ENCODE data around the gene RERE.
"Not testable (repeated sequence)": the region's sequence is repeated elsewhere in the genome, so short reads cannot be mapped to it uniquely, and the experiment has no call there.

Gene RERE

DNA sequence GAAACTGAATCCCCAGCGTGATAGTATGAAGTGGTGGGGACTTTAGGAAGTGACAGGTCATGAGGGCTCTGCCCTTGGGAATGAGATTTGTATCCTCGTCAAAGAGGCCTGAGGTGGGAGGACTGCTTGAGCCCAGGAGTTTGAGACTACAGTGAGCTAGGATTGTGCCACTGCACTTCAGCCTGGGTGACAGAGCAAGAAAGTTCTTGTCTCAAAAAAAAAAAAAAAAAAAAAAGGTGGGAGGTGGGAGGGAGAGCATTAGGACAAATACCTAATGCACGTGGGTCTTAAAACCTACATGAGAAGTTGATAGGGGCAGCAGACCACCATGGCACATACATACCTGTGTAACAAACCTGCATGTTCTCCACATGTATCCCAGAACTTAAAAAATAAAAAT is 24.0 kb upstream of the RERE start:
- no peak for DNase-seq (ENCODE audit: low spot score)

DNA sequence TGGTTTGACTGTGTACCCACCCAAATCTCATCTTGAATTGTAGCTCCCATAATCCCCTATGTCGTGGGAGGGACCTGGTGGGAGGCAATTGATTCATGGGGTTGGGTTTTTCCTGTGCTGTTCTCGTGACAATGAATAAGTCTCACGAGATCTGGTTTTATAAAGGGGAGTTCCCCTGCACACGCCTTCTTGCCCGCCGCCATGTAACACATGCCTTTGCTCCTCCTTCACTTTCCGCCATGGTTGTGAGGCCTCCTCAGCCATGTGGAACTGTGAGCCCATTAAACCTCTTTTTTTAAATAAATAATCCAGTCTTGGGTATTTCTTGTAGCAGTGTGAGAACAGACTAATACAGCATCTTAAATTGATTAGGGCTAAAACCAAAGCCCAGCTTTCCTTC is 22.6 kb upstream of the RERE start:
- DNase-seq (ENCODE audit: low spot score), result no peak

DNA sequence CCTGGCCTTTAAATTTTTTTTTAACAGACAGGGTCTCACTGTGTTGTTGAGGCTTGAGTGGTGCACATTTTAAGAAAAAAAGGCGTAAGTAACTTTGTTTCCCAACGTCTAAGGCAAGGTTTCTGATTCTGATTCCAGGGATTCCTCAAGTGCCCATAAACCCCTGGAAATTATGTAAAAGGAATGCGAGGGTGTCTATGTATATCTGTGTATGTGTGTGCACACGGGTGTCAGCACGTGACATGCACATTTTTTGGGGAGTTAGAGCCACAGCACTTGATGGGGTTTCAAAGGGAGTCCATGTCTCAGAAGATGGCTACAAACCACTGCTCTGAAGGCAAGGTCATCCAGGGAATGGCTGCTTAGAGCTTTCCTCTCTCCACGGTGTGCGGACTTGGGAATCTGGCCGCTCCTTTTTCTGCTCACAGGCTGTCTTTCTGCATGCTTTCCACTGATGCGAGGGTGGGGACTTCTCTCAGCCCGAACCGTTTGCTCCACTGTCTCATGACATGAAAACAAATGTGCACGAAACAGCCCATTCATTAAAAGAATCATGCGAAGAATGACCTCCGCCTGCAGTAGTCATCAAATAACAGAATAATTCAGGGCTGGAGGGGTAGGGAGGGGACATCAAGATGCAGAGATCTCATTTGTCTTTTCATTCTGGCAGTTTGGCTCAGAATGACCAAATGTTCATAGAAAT is 18.7 kb upstream of the RERE start:
- DNase-seq (ENCODE audit: low spot score), result peak; percentile 80

DNA sequence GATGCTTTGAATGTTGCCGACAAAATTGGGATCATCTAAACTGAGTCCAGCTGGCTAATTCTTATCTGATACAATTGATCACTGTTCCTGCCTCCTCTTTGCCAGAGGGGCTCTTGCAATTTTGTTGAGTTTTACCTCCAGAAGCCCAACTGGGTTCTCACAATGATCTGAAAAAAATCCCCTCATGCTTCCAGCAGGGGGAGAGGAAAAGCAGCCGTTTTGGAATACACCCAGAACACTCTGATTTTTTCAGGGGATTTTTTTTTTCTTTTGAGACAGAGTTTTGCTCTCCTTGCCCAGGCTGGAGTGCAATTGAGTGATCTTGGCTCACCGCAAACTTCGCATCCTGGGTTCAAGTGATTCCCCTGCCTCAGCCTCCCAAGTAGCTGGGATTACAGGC is 13.9 kb upstream of the RERE start:
- no peak for DNase-seq (ENCODE audit: low spot score)

DNA sequence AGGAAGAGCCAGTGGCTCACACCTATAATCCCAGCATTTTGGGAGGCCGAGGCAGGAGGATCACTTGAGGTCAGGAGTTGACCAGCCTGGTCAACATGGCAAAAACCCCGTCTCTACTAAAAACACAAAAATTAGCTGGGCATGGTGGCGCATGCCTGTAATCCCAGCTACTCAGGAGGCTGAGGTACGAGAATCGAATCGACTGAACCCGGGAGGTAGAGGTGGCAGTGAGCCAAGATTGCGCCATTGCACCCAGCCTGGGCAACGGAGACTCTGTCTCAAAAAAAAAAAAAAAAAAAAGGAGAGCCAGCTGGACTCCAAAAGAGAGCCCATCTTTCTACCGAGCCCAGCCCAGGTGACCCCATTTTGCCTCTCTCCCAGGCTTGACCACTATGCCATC is 13.3 kb upstream of the RERE start:
- DNase-seq (ENCODE audit: low spot score), result not testable (repeated sequence)

DNA sequence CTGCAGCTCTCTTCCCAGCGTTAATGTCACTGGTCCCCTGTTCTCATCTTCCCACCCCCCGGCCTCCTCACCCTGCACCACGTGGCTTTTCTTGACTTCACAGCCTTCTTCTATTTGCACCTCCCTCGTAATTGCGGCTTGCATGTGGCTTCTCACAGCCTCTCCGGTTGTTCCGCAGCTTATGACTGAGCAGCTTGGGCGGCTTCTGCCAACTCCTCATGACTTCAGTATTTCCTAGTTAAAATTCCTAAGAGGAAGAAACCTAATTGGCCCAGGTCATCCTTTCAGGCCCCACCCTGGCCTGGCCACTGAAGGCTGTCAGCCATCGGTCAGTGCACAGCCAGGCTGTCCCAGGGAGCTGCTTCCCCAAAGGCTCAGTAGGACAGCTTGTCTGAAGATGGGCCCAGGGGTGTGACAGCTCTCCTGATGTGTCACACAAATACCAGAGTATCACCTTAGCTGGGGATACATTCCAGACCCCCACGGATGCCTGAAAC is 8.6 kb upstream of the RERE start:
- DNase-seq (ENCODE audit: low spot score), result no peak

DNA sequence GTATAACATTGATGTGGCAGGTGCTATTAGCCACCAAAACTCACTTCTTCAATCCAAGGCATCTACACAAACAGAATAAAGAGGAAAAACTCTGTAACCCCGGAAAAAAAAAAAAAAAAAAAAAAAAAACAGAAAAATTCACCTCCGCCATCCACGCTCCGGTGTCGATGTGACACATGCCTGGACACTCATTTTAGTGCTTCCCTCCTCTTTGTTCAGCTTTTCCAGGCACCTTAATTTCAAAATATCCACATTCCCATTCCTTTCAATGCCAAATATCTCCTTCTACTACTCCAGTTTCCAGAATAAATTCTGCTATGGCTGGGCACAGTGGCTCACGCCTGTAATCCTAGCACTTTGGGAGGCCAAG is 5.8 kb upstream of the RERE start:
- no peak for DNase-seq (ENCODE audit: low spot score)

DNA sequence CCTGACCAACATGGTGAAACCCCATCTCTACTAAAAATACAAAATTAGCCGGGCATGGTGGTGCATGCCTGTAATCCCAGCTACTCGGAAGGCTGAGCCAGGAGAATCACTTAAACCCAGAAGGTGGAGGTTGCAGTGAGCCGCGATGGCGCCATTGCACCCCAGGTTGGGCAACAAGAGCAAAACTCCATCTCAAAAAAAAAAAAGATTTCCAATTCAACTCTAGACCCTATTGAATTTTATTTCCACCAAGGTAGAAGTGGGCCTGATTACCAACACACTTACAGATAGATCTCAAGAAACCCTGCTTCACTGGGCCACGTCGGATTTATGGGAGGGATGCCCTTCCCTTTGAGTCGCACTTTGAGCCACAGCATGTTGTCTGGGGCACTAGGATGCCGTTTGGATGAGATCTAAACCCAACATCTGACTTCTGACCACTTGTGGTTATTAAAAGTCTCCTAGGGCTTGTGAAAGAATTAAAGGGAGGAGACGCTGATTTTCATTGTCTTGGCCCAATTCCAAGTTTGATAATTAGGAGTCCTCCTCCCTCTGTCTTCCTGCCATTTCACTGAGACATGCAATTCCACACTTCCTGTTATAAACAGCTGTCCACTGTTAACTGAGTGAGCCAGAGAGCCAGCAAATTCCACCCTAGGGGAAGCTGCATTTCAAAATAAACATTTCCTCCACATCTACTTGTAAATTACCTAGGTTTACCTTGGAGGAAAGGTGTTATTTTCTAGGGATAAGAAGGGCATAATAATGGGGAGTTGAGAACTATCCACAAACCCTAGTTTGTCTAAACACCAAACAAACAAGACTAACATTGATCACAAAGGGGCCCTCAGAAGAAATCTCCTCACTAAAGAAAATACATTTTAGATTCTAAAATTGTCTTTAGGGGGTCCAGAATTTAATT is 5.2 kb upstream of the RERE start:
- DNase-seq (ENCODE audit: low spot score), result peak; percentile 80

DNA sequence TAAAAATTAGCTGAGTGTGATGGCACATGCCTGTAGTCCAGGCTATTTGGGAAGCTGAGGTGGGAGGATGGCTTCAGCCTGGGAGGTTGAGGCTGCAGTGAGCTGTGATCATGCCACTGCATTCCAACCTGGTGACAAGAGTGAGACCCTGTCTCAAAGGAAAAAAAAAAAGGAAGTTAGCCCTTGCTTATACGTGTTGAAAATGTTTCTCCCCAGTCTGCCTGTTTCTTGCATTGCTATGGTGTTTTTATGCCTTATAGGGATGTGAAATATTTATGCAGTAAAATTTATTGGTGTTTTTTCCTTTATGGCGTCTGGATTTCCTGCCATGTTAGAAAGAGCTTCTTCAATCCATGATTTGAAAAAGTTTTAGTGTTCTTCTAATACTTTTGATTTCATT is 3.6 kb upstream of the RERE start:
- no peak for DNase-seq (ENCODE audit: low spot score)

DNA sequence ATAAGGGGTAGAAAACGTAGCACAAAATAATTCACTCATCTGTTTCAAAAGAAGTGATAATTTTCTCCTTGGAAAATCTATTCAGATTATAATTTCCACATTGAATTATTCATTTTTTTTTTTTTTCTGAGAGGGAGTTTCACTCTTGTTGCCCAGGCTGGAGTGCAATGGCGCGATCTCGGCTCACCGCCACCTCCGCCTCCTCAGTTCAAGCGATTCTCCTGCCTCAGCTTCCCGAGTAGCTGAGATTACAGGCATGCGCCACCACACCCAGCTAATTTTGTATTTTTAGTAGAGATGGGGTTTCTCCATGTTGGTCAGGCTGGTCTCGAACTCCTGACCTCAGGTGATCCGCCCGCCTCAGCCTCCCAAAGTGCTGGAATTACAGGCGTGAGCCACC is 1.3 kb upstream of the RERE start:
- not testable (repeated sequence) for DNase-seq (ENCODE audit: low spot score)

DNA sequence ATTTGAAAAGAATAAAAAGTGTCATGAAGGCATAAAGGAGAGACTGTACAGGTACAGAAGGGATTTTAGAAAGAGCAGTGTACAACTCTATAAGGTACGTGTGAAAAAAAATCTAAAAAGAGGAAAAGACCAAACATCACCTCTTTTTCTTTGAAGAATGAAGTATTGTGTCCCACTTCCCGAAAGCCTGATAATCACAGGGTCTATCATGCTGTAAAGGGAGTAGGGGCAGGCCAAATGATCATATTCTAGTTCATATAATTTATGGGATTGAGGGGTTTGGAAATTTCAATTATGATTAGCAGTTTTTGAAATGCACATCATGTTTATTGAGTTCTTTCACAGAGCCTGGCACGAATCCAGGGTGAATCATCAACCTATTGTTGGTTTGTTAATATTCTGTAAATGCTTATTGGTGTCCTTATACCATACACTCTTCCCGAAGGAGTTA is 910 bp upstream of the RERE start:
- peak; percentile 54 for DNase-seq (ENCODE audit: low spot score)

DNA sequence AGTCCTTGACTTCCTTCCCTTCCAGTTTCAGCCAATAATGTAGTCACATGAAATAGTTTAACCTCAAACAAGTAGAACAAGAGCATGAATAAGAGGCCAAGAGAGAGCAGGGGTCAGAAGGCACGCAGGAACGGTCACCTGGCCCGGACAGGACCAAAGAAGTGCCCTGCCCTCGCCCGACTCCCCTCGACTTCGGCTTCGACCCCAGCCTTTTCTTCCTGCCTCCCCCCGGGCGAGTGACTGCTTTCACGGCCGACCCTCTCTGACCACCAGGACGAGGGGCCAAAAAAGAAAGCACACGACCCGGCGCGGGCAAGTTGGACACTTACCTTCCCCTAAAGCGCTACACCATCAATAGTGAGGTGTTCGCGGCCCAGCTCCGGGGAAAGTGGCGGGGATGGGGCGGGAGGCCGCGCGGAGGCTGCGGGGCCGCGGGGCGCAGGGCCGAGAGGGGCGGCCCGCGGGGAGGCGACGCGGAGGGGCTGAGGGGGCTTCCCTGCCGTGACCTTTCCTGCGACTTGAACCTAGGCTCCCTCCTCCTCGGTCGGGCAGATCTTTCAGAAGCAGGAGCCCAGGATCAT is 519 bp downstream of the RERE start:
- no peak for DNase-seq (ENCODE audit: low spot score)

DNA sequence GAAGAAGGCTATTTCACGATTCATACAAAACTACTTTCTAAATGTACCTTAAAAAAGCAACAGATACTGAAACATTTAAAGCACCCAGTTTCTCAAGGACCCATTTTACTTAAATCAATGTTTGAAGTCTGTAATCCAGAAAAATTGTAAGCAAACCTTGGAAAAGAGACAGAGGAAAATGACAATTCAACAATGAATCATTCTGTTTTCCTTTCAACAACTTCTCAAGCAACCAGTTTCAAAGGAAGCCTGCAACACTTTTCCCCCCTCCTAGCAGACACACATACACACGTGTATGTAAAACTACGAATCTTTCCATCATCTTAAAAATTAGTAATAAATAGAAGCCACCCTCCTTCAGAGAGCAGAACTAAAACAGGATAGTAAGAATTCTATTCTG is 1.2 kb downstream of the RERE start:
- DNase-seq (ENCODE audit: low spot score), result no peak

DNA sequence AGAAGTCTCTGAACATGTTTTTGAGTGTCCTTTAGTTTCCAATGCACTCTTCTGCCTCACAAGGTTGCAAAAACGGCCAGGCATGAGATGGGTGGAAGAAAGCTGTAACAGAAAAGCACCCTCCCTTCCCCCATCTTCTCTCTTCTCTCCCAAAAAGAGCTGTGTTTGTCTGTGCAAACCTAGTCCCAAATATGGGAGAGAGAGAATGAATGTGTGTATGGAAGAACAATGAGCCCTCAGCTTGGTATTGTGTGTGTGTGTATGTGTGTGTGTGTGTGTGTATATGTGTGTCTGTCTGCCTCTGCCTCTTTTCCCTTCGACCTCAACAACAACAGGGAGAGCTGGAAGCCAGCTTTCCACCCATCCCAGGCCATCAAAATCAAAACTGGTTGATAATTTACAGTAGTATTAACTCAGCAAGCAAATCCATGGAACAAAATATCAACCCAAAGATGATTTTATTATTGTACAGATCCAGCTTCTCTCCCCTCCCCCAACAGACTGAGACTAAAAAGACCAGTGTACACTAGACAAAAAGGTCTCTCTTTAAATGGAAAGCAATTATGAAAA is 1.8 kb downstream of the RERE start:
- no peak for DNase-seq (ENCODE audit: low spot score)

DNA sequence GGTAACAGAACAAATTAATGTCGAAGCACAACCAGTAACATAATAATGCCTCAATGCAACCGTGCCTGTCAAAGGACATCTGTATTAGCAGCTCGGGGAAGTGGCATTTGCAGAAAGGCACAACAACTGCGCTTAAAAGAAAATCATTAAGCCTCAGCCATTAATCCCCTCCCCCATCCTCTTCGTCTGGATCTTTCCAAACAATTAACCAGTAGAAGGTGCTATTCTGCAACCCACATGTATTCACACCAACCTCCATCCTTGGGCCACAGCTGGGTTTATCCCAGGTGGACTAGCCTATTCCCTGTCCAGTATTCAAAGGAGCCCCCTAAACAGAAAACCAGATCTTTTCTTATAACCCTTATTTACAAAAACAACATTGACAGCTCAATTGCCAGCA is 2.6 kb downstream of the RERE start:
- no peak for DNase-seq (ENCODE audit: low spot score)

DNA sequence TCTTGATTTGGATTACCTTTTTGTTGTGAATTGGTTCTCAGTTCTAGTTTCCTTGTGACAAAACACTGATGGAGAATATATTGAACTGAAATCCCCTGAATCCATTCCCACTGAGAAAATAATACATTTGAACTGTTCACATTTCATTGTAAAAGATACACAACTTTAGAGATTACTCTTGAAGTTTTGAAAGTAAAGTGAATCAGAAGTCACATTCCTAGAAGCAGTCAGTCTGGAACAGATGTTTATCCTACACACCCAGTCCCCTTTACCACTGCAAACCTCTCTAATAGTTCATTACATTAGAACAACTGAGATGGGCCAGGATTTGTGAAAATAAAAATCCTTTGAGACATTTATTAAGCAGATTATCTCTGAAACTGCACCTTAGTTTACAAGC is 3.4 kb downstream of the RERE start:
- DNase-seq (ENCODE audit: low spot score), result no peak

DNA sequence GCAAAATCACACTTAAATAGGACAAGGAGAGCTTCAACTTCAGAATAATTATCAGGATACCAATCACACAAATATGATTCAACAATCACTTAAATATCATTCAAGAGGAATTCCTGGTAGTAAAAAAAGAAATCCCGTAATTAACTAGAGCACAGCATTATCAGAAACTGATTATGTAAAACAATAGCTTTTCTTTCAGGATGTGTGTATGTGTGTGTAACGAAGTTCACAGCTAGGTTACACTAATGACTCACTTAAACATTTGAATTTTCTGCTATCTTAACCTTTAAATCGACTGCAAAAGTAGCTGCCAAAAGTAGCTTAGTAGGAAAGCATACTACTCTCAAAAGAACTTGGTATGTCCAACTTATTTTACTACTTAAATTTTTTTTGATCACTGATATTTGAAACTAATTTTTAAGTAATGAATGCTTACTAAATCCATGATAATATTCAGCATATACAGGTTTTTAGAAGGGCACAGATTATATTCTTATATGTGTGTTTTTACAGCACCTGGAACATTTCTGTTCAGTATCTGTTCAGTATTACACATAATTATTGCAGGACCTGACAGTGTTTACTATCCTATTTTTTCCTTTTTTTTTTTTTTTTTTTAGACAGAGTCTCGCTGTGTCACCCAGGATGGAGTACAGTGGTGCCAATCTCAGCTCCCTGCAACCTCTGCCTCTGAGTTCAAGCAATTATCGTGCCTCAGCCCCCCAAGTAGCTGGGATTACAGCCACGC is 4.2 kb downstream of the RERE start:
- DNase-seq (ENCODE audit: low spot score), result peak; percentile 46

DNA sequence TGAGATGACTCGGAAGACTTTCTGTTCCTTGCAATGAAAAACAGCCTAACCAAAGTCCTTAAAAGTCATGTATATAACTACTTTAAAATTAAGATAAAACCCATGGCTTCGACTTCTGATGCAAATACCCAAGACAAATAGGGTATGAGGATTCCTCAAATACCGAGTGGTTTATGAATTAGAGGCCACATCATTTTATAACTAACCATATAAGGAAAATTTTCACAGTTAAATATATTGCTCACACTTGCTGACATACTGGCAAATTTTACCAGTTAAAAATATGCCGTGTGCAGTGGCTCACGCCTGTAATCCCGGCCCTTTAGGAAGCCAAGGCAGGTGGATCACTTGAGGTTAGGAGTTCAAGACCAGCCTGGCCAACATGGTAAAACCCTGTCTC is 5.4 kb downstream of the RERE start:
- DNase-seq (ENCODE audit: low spot score), result no peak

DNA sequence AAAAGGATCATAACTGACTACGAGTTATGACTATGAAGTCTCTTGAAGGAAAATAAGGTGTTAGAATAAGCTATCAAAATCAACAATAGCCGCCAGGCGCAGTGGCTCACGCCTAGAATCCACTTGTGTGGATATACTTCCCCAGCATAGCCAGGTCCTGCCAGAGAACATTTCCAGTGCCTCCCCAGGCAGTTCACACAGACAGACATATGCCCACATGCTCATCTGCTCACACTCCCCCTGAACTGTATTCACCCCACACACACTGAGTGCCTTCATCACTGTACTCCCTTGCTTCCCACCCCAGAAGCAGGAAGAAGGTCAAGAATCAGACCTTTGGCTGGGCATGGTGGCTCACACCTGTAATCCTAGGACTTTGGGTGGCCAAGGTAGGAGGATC is 6.5 kb downstream of the RERE start:
- DNase-seq (ENCODE audit: low spot score), result no peak

DNA sequence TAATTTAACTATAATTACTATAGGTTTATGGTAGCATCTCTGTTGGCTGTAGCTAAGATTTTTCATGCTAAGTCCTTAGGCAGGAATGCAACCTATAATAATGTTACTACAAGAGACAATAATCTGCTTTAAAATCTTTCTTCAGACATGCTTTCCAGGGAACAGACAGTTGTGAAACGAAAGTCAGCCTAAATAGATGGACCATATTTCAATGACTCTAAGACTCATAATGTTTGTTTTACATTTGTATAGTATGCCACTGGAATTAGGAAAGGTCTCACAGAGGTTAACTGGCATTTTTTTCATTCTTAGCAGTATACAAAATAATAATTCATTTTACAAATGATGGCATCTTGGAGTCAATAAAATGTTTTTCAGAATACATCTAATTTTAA is 8.1 kb downstream of the RERE start:
- DNase-seq (ENCODE audit: low spot score), result no peak

DNA sequence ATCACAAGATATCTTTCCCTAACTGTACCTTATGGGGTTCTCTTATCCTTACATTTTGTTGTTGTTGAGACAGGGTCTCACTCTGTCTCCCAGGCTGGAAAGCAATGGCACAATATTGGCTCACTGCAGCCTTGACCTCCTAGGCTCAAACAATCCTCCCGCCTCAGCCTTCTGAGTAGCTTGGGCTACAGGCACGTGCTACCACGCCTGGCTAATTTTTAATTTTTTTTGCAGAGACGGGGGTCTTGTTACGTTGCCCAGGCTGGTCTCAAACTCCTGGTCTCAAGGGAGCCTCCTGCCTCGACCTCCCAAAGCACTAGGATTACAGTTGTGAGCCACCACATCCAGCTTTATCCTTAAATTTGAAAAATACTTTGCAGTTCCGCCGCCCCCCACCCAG is 10.4 kb downstream of the RERE start:
- DNase-seq (ENCODE audit: low spot score), result no peak

DNA sequence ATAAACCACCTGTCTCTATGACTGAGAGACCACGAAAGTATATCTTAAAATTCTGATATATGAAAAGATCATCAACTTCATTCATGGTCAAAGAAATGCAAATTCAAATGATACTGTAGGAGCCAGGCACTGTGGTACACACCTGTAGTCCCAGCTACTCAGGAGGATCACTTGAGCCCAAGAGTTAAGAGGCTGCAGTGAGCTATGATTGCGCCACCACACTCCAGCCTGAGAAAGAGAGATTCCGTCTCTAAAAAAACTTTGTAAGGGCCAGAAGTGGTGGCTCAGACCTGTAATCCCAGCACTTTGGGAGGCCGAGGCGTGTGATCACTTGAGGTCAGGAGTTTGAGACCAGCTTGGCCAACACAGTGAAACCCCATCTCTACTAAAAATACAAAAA is 17.0 kb downstream of the RERE start:
- DNase-seq (ENCODE audit: low spot score), result no peak

All from COLO829 (cell line).